ENCODE measurements around the gene IGFLR1. TPM values are rescaled to one million over a fixed set of nuclear protein-coding genes. Genes with fewer than 3 reads are reported as not detected.

IGFLR1 gene
- total and polyA plus RNA-seq, 2 of the 8 experiments (the other 6 are each of a cell fraction or from before 2014, with no cell fraction given), result 8.4 to 28.9 TPM

- no peaks in the 10 kb centered on the region for H3K27me3 ChIP-seq (replicated peaks in 1 of 4; ENCODE audit: control insufficient read depth in 3 of 4, extremely low read depth in 1 of 4, insufficient read depth in 3 of 4, low read length in 3 of 4)
- H2BK120ac ChIP-seq (replicated peaks; ENCODE audit: low read depth, low read length), result no peak overlapping the region
- H2AFZ ChIP-seq (ENCODE audit: low read length), result no peak overlapping the region
- no peaks in the 10 kb centered on the region for H3K4me1 ChIP-seq (replicated peaks in 1 of 4; ENCODE audit: control insufficient read depth in 3 of 4, insufficient read depth in 4 of 4, low read length in 3 of 4)
- no peak overlapping the region for H4K8ac ChIP-seq (ENCODE audit: extremely low read depth, insufficient read depth, low read length)
- no peaks in the 10 kb centered on the region for H3K36me3 ChIP-seq (ENCODE audit: control insufficient read depth in 2 of 4, insufficient read depth in 4 of 4, low read length in 3 of 4)
- no peak overlapping the region for H3K4ac ChIP-seq (replicated peaks; ENCODE audit: insufficient read length, low read depth, low read length)
- ChIA-PET POLR2A (ENCODE audit: partially characterized antibody) (interaction anchor here (0.6 to 1.0 kb wide), 2 partner anchors 20 to 126 kb away, joined by 3 to 4 read pairs; no protein-coding TSS in a partner anchor), CTCF (ENCODE audit: partially characterized antibody) (interaction anchor here (0.7 to 1.5 kb wide), 3 partner anchors 16 to 179 kb away, joined by 3 to 4 read pairs (median 4); no protein-coding TSS in a partner anchor)
- no peak overlapping the region for H3K14ac ChIP-seq (ENCODE audit: insufficient read length)
- H2BK20ac ChIP-seq (ENCODE audit: low read length), result no peak overlapping the region
- H4K5ac ChIP-seq (ENCODE audit: insufficient read length, low read depth, low read length), result no peak overlapping the region
- H3K79me1 ChIP-seq (ENCODE audit: low read depth, low read length), result no peaks in the 10 kb centered on the region
- no peak overlapping the region for H3K56ac ChIP-seq (replicated peaks; ENCODE audit: insufficient read length, low read depth, low read length)
- TF ChIP-seq JUND (IDR thresholded peaks at IDR 0.05; ENCODE audit: low read length), result no peak
- no peak for TF ChIP-seq KDM5A (IDR thresholded peaks at IDR 0.05; ENCODE audit: low read length)
- TF ChIP-seq TEAD4 (IDR thresholded peaks at IDR 0.05; ENCODE audit: low read depth, low read length), result no peak
- no peak for TF ChIP-seq POLR2A (IDR thresholded peaks at IDR 0.05; ENCODE audit: control extremely low read depth in 1 of 2, low read depth in 2 of 2, low read length in 2 of 2)
- TF ChIP-seq CHD2 (IDR thresholded peaks at IDR 0.05; ENCODE audit: low read length), result no peak
- no peak for TF ChIP-seq E2F6 (IDR thresholded peaks at IDR 0.05)
- TF ChIP-seq GTF2F1 (IDR thresholded peaks at IDR 0.05; ENCODE audit: borderline replicate concordance, low read depth, low read length), result no peak
- TF ChIP-seq ZNF274 (IDR thresholded peaks at IDR 0.05; ENCODE audit: borderline replicate concordance, extremely low read depth, low read length), result no peak
- no peak for TF ChIP-seq POLR2AphosphoS5 (IDR thresholded peaks at IDR 0.05; ENCODE audit: low read depth, low read length)
- no peak overlapping the region for H2BK15ac ChIP-seq (ENCODE audit: low read length)
- no peaks in the 10 kb centered on the region for H3K9me3 ChIP-seq (ENCODE audit: insufficient read depth in 2 of 2, low read depth in 1 of 2, low read length in 1 of 2)
- no peak overlapping the region for H2BK5ac ChIP-seq (ENCODE audit: low read depth, low read length)
- no peak overlapping the region for H2BK12ac ChIP-seq (ENCODE audit: low read depth, low read length)
- H3K79me2 ChIP-seq (ENCODE audit: control insufficient read depth in 1 of 2, insufficient read depth in 2 of 2, low read length in 2 of 2), result no peaks in the 10 kb centered on the region
- no peak overlapping the region for H2AK5ac ChIP-seq (ENCODE audit: low read depth, low read length)
- H3K27ac ChIP-seq (ENCODE audit: low read depth, low read length), result no peak overlapping the region
- DNase-seq (ENCODE audit: low read depth in 1 of 2, low spot score in 2 of 2) (no peak), FAIRE-seq (no peak)
- no peaks in the 10 kb centered on the region for H3K23me2 ChIP-seq (ENCODE audit: low read depth, low read length)
- H4K91ac ChIP-seq (replicated peaks; ENCODE audit: insufficient read length, low read length), result no peak overlapping the region
- H3K9ac ChIP-seq (replicated peaks in 1 of 4; ENCODE audit: extremely low read depth in 1 of 4, low read depth in 3 of 4, low read length in 3 of 4), result no peak overlapping the region
- H3K4me3 ChIP-seq (ENCODE audit: extremely low read depth in 1 of 4, insufficient read depth in 2 of 4, low read depth in 3 of 4, low read length in 4 of 4), result no peak overlapping the region
- H3K23ac ChIP-seq (ENCODE audit: insufficient read length), result no peak overlapping the region
- H3K18ac ChIP-seq (ENCODE audit: extremely low read depth, low read length), result no peak overlapping the region
- H4K20me1 ChIP-seq (replicated peaks in 1 of 2; ENCODE audit: control insufficient read depth in 1 of 2, insufficient read depth in 2 of 2, low read length in 2 of 2), result no peaks in the 10 kb centered on the region
- no peak overlapping the region for H3K4me2 ChIP-seq (ENCODE audit: insufficient read depth in 1 of 2, low read depth in 2 of 2, low read length in 2 of 2)
- 100% methylated on average over 4 of the region's 4 CpGs; no CpG with 5 or more reads in 1 of the 2 experiments for WGBS, 2 experiments (ENCODE audit: extremely low coverage in 1 of 2, insufficient coverage in 1 of 2, insufficient read length in 1 of 2, insufficient replicate concordance in 2 of 2, low coverage in 1 of 2, low lambda C conversion rate in 2 of 2, missing lambda C conversion rate in 1 of 2)
Observed at GRCh38 chr19:35689836-35690235, 52.4 kb downstream of the IGFLR1 start.

Measured in H1 (cell line).